Measurements from ENCODE around the gene TTLL9. TPM values are rescaled to one million over a fixed set of nuclear protein-coding genes. Genes with fewer than 3 reads are reported as not detected.

Gene TTLL9
- polyA plus RNA-seq, 1 donor (not counting 4 experiments of a cell fraction or from before 2014, with no cell fraction given) = not detected

- Histone ChIP-seq H3K4me3 (ENCODE audit: control insufficient read depth in 2 of 3, extremely low read depth in 1 of 3, insufficient read depth in 2 of 3, low read depth in 1 of 3, low read length in 3 of 3) (no peak overlapping the region), H3K36me3 (ENCODE audit: control insufficient read depth in 2 of 2, extremely low read depth in 1 of 2, insufficient read depth in 2 of 2, low read length in 2 of 2) (no peaks in the 10 kb centered on the region), H3K9me3 (ENCODE audit: control insufficient read depth, low read depth, low read length) (no peaks in the 10 kb centered on the region), H3K4me2 (ENCODE audit: control insufficient read depth, extremely low read depth, insufficient read depth, low read depth, low read length) (no peak overlapping the region), H3K9ac (ENCODE audit: control insufficient read depth, extremely low read depth, insufficient read depth, low read length) (no peak overlapping the region), H3K9me1 (ENCODE audit: control insufficient read depth, extremely low read depth, insufficient read depth, low read length) (no peaks in the 10 kb centered on the region), H4K20me1 (ENCODE audit: control insufficient read depth, extremely low read depth, insufficient read depth, low read length) (no peaks in the 10 kb centered on the region), H3K79me2 (ENCODE audit: control insufficient read depth, insufficient read depth, low read length) (no peaks in the 10 kb centered on the region), H3K4me1 (ENCODE audit: control insufficient read depth, extremely low read depth, insufficient read depth, low read length) (no peaks in the 10 kb centered on the region), H3K27ac (ENCODE audit: control insufficient read depth, insufficient read depth, low read length) (no peak overlapping the region), H3K27me3 (ENCODE audit: control insufficient read depth, extremely low read depth, insufficient read depth, low read length) (peaks cover 3% of the 10 kb centered on the region), H2AFZ (ENCODE audit: control insufficient read depth, low read length) (no peak overlapping the region)
- dilution Hi-C loops (cut with MboI; ENCODE audit: extremely low pct_ligation_motif_present, low sequenced_read_pairs) = no loop called here
- TF ChIP-seq EZH2 (IDR thresholded peaks at IDR 0.05; ENCODE audit: low read length) (no peak), CTCF (optimal IDR thresholded peaks at IDR 0.05 in 1 of 3, IDR thresholded peaks at IDR 0.05 in 1 of 3, conservative IDR thresholded peaks at IDR 0.05 in 1 of 3; ENCODE audit: extremely low read depth in 1 of 3, insufficient read depth in 2 of 3, low read length in 3 of 3) (no peak)
- DNase-seq (ENCODE audit: low read depth, low spot score) = no peak
- no peak for FAIRE-seq
These were observed 55.2 kb downstream of the TTLL9 start for GRCh38 chr20:31925631-31926030.

- DNase-seq (ENCODE audit: low read depth, low spot score) (no peak), FAIRE-seq (no peak)
- Histone ChIP-seq H3K4me2 (ENCODE audit: control insufficient read depth, extremely low read depth, insufficient read depth, low read depth, low read length) (no peak overlapping the region), H3K9me3 (ENCODE audit: control insufficient read depth, low read depth, low read length) (no peaks in the 10 kb centered on the region), H3K4me3 (ENCODE audit: control insufficient read depth in 2 of 3, extremely low read depth in 1 of 3, insufficient read depth in 2 of 3, low read depth in 1 of 3, low read length in 3 of 3) (no peak overlapping the region), H3K27ac (ENCODE audit: control insufficient read depth, insufficient read depth, low read length) (no peak overlapping the region), H3K36me3 (ENCODE audit: control insufficient read depth in 2 of 2, extremely low read depth in 1 of 2, insufficient read depth in 2 of 2, low read length in 2 of 2) (no peaks in the 10 kb centered on the region), H3K9ac (ENCODE audit: control insufficient read depth, extremely low read depth, insufficient read depth, low read length) (no peak overlapping the region), H3K4me1 (ENCODE audit: control insufficient read depth, extremely low read depth, insufficient read depth, low read length) (no peaks in the 10 kb centered on the region), H3K9me1 (ENCODE audit: control insufficient read depth, extremely low read depth, insufficient read depth, low read length) (no peaks in the 10 kb centered on the region), H3K27me3 (ENCODE audit: control insufficient read depth, extremely low read depth, insufficient read depth, low read length) (no peaks in the 10 kb centered on the region), H4K20me1 (ENCODE audit: control insufficient read depth, extremely low read depth, insufficient read depth, low read length) (no peaks in the 10 kb centered on the region), H2AFZ (ENCODE audit: control insufficient read depth, low read length) (no peak overlapping the region), H3K79me2 (ENCODE audit: control insufficient read depth, insufficient read depth, low read length) (no peaks in the 10 kb centered on the region)
- TF ChIP-seq CTCF (optimal IDR thresholded peaks at IDR 0.05 in 1 of 3, IDR thresholded peaks at IDR 0.05 in 1 of 3, conservative IDR thresholded peaks at IDR 0.05 in 1 of 3; ENCODE audit: extremely low read depth in 1 of 3, insufficient read depth in 2 of 3, low read length in 3 of 3) (no peak), EZH2 (IDR thresholded peaks at IDR 0.05; ENCODE audit: low read length) (no peak)
- dilution Hi-C loops (cut with MboI; ENCODE audit: extremely low pct_ligation_motif_present, low sequenced_read_pairs) = no loop called here
These were observed 56.1 kb downstream of the TTLL9 start for GRCh38 chr20:31926493-31926892.
